ENCODE measurements around the gene MPG.

MPG gene

GRCh38 chr16:119295-119694, 41.3 kb downstream of the MPG start:
- H2AK5ac ChIP-seq (ENCODE audit: low read length) = no peak overlapping the region
- no peak overlapping the region for H4K8ac ChIP-seq (ENCODE audit: low read depth, low read length)
- no peak overlapping the region for H4K91ac ChIP-seq (ENCODE audit: low read depth, low read length)
- no peak overlapping the region for H3K27ac ChIP-seq (ENCODE audit: low read depth, low read length)
- H3K14ac ChIP-seq (ENCODE audit: low read length) = no peak overlapping the region
- no peak overlapping the region for H3K18ac ChIP-seq (ENCODE audit: low read length)
- H3K36me3 ChIP-seq (ENCODE audit: control insufficient read depth in 1 of 2, insufficient read depth in 2 of 2, low read length in 2 of 2) = peaks cover 0 to 4% of the 10 kb centered on the region in 2 experiments
- no peak overlapping the region for H4K12ac ChIP-seq (ENCODE audit: low read depth, low read length)
- no peaks in the 10 kb centered on the region for H3K79me2 ChIP-seq (ENCODE audit: control insufficient read depth, insufficient read depth, low read length, poor library complexity)
- no CpG with 5 or more reads among the region's 5 CpGs for WGBS (ENCODE audit: extremely low coverage, insufficient coverage, insufficient read length)
- H2BK12ac ChIP-seq (ENCODE audit: low read length) = no peak overlapping the region
- DNase-seq = no peak
- H2AFZ ChIP-seq (ENCODE audit: insufficient read depth, low read length, poor library complexity) = no peak overlapping the region
- H3K9ac ChIP-seq (ENCODE audit: low read length) = no peak overlapping the region
- no peak overlapping the region for H3K23ac ChIP-seq (ENCODE audit: low read length)
- no peaks in the 10 kb centered on the region for H3K27me3 ChIP-seq (ENCODE audit: insufficient read depth, low read length)
- no peak overlapping the region for H2BK120ac ChIP-seq (ENCODE audit: insufficient read depth, low read length, poor library complexity)
- no peak overlapping the region for H3K4me3 ChIP-seq (ENCODE audit: low read depth, low read length)
- no peaks in the 10 kb centered on the region for H3K79me1 ChIP-seq (ENCODE audit: low read length)
- H3K4me1 ChIP-seq (ENCODE audit: control insufficient read depth in 1 of 2, insufficient read depth in 2 of 2, low read length in 2 of 2) = no peaks in the 10 kb centered on the region
- no peak overlapping the region for H2BK5ac ChIP-seq (ENCODE audit: low read depth, low read length, poor library complexity)
- H3K4ac ChIP-seq (ENCODE audit: low read depth, low read length) = no peak overlapping the region
- no peak overlapping the region for H3K4me2 ChIP-seq (ENCODE audit: low read length)
- H3K9me3 ChIP-seq (ENCODE audit: insufficient read depth, low read depth, low read length) = no peaks in the 10 kb centered on the region

- H3K23ac ChIP-seq (ENCODE audit: low read length) = no peak overlapping the region
- no peak overlapping the region for H4K91ac ChIP-seq (ENCODE audit: low read depth, low read length)
- no peaks in the 10 kb centered on the region for H3K79me2 ChIP-seq (ENCODE audit: control insufficient read depth, insufficient read depth, low read length, poor library complexity)
Measured at GRCh38 chr16:119835-120491, 41.9 kb downstream of the MPG start.

GRCh38 chr16:120756-121155, 42.7 kb downstream of the MPG start:
- H3K4me2 ChIP-seq (ENCODE audit: low read length) = no peak overlapping the region
- no peak overlapping the region for H3K4me3 ChIP-seq (ENCODE audit: low read depth, low read length)
- H3K9ac ChIP-seq (ENCODE audit: low read length) = no peak overlapping the region
- H2AFZ ChIP-seq (ENCODE audit: insufficient read depth, low read length, poor library complexity) = no peak overlapping the region
- H2BK5ac ChIP-seq (ENCODE audit: low read depth, low read length, poor library complexity) = no peak overlapping the region
- H4K8ac ChIP-seq (ENCODE audit: low read depth, low read length) = no peak overlapping the region
- H2BK120ac ChIP-seq (ENCODE audit: insufficient read depth, low read length, poor library complexity) = no peak overlapping the region
- H3K9me3 ChIP-seq (ENCODE audit: insufficient read depth, low read depth, low read length) = no peaks in the 10 kb centered on the region
- no peak overlapping the region for H2BK12ac ChIP-seq (ENCODE audit: low read length)
- H4K91ac ChIP-seq (ENCODE audit: low read depth, low read length) = no peak overlapping the region
- peaks cover 0 to 4% of the 10 kb centered on the region in 2 experiments for H3K36me3 ChIP-seq (ENCODE audit: control insufficient read depth in 1 of 2, insufficient read depth in 2 of 2, low read length in 2 of 2)
- H3K23ac ChIP-seq (ENCODE audit: low read length) = no peak overlapping the region
- H3K4ac ChIP-seq (ENCODE audit: low read depth, low read length) = no peak overlapping the region
- H3K4me1 ChIP-seq (ENCODE audit: control insufficient read depth in 1 of 2, insufficient read depth in 2 of 2, low read length in 2 of 2) = no peaks in the 10 kb centered on the region
- H3K79me2 ChIP-seq (ENCODE audit: control insufficient read depth, insufficient read depth, low read length, poor library complexity) = no peaks in the 10 kb centered on the region
- H3K79me1 ChIP-seq (ENCODE audit: low read length) = no peaks in the 10 kb centered on the region
- no peak for DNase-seq
- WGBS (ENCODE audit: extremely low coverage, insufficient coverage, insufficient read length) = no CpG with 5 or more reads among the region's 2 CpGs
- no peak overlapping the region for H3K18ac ChIP-seq (ENCODE audit: low read length)
- no peaks in the 10 kb centered on the region for H3K27me3 ChIP-seq (ENCODE audit: insufficient read depth, low read length)
- no peak overlapping the region for H4K12ac ChIP-seq (ENCODE audit: low read depth, low read length)
- no peak overlapping the region for H3K14ac ChIP-seq (ENCODE audit: low read length)
- no peak overlapping the region for H3K27ac ChIP-seq (ENCODE audit: low read depth, low read length)
- no peak overlapping the region for H2AK5ac ChIP-seq (ENCODE audit: low read length)

More at GRCh38 chr16:119835-120491, 41.9 kb downstream of the MPG start:
- Histone ChIP-seq H2BK5ac (ENCODE audit: low read depth, low read length, poor library complexity) (no peak overlapping the region), H2BK120ac (ENCODE audit: insufficient read depth, low read length, poor library complexity) (no peak overlapping the region), H3K9me3 (ENCODE audit: insufficient read depth, low read depth, low read length) (no peaks in the 10 kb centered on the region), H2AK5ac (ENCODE audit: low read length) (no peak overlapping the region), H2BK12ac (ENCODE audit: low read length) (no peak overlapping the region), H3K79me1 (ENCODE audit: low read length) (no peaks in the 10 kb centered on the region), H3K4ac (ENCODE audit: low read depth, low read length) (no peak overlapping the region), H3K4me2 (ENCODE audit: low read length) (no peak overlapping the region), H3K4me1 (ENCODE audit: control insufficient read depth in 1 of 2, insufficient read depth in 2 of 2, low read length in 2 of 2) (no peaks in the 10 kb centered on the region), H3K9ac (ENCODE audit: low read length) (no peak overlapping the region), H3K14ac (ENCODE audit: low read length) (no peak overlapping the region), H3K36me3 (ENCODE audit: control insufficient read depth in 1 of 2, insufficient read depth in 2 of 2, low read length in 2 of 2) (peaks cover 0 to 4% of the 10 kb centered on the region in 2 experiments), H4K12ac (ENCODE audit: low read depth, low read length) (no peak overlapping the region), H3K4me3 (ENCODE audit: low read depth, low read length) (no peak overlapping the region), H3K18ac (ENCODE audit: low read length) (no peak overlapping the region), H3K27ac (ENCODE audit: low read depth, low read length) (no peak overlapping the region), H3K27me3 (ENCODE audit: insufficient read depth, low read length) (no peaks in the 10 kb centered on the region), H2AFZ (ENCODE audit: insufficient read depth, low read length, poor library complexity) (no peak overlapping the region), H4K8ac (ENCODE audit: low read depth, low read length) (no peak overlapping the region)
- WGBS (ENCODE audit: extremely low coverage, insufficient coverage, insufficient read length) = no CpG with 5 or more reads among the region's 3 CpGs
- DNase-seq = no peak

GRCh38 chr16:122361-122760, 44.3 kb downstream of the MPG start:
- no peak overlapping the region for H3K23ac ChIP-seq (ENCODE audit: low read length)
- no peaks in the 10 kb centered on the region for H3K27me3 ChIP-seq (ENCODE audit: insufficient read depth, low read length)

More at GRCh38 chr16:122361-122760, 44.3 kb downstream of the MPG start:
- Histone ChIP-seq H4K12ac (ENCODE audit: low read depth, low read length) (no peak overlapping the region), H2AK5ac (ENCODE audit: low read length) (no peak overlapping the region), H3K9ac (ENCODE audit: low read length) (no peak overlapping the region), H3K79me1 (ENCODE audit: low read length) (no peaks in the 10 kb centered on the region), H3K14ac (ENCODE audit: low read length) (no peak overlapping the region), H3K4me3 (ENCODE audit: low read depth, low read length) (no peak overlapping the region), H3K4me1 (ENCODE audit: control insufficient read depth in 1 of 2, insufficient read depth in 2 of 2, low read length in 2 of 2) (no peaks in the 10 kb centered on the region), H3K36me3 (ENCODE audit: control insufficient read depth in 1 of 2, insufficient read depth in 2 of 2, low read length in 2 of 2) (peaks cover 0 to 4% of the 10 kb centered on the region in 2 experiments), H2BK5ac (ENCODE audit: low read depth, low read length, poor library complexity) (no peak overlapping the region), H3K4ac (ENCODE audit: low read depth, low read length) (no peak overlapping the region), H2BK120ac (ENCODE audit: insufficient read depth, low read length, poor library complexity) (no peak overlapping the region), H2BK12ac (ENCODE audit: low read length) (no peak overlapping the region), H3K4me2 (ENCODE audit: low read length) (no peak overlapping the region), H4K91ac (ENCODE audit: low read depth, low read length) (no peak overlapping the region), H4K8ac (ENCODE audit: low read depth, low read length) (no peak overlapping the region), H3K18ac (ENCODE audit: low read length) (no peak overlapping the region), H3K27ac (ENCODE audit: low read depth, low read length) (no peak overlapping the region), H3K79me2 (ENCODE audit: control insufficient read depth, insufficient read depth, low read length, poor library complexity) (no peaks in the 10 kb centered on the region), H2AFZ (ENCODE audit: insufficient read depth, low read length, poor library complexity) (no peak overlapping the region), H3K9me3 (ENCODE audit: insufficient read depth, low read depth, low read length) (no peaks in the 10 kb centered on the region)
- no peak for DNase-seq
- no CpG with 5 or more reads among the region's 1 CpG for WGBS (ENCODE audit: extremely low coverage, insufficient coverage, insufficient read length)
